GM12892 (cell line): ENCODE measurements around the gene SV2B.

Source experiments
- DNase-seq: peaks from one replicate; pipeline ENCODE4 v3.0.0; 2011; ENCODE audit not compliant: insufficient read length
- FAIRE-seq: peaks from 2 replicates; lab custom pipeline; 2011; peaks lifted over from hg19 to GRCh38; lab: Jason Lieb, UNC
- POLR2A ChIP-seq: IDR thresholded peaks from 2 replicates; pipeline ENCODE4 v1.6.1; 2011; ENCODE audit warnings: low read depth, low read length, control low read depth
- POLR2AphosphoS5 ChIP-seq: IDR thresholded peaks from 2 replicates; pipeline ENCODE4 v1.6.1; 2011; ENCODE audit warnings: low read depth, low read length, control low read depth
- TAF1 ChIP-seq: IDR thresholded peaks from 2 replicates; pipeline ENCODE4 v1.6.1; 2011; ENCODE audit warnings: low read depth, mild to moderate bottlenecking, control low read depth, low read length, borderline replicate concordance

SV2B gene

DNA sequence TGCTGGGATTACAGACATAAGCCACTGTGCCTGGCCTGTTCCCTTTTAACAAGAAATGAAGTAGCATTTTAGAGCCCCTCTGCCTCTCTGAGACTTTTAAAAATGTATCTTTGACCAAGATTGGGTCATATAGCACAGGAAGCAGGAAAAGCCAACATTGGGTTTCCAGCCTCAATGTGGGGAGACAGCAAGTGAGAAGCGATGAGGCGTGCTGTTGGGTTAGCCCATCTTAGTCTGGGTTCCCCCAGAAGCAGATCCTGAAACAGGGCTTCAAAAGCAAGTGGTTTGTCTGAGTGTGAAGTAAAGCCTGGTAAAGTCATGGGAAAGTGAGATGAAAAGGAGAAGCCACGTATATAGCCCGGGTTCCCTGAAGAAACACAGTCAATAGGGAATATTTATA, 48.2 kb downstream of the SV2B start:
- no peak for TF ChIP-seq POLR2AphosphoS5
- no peak for TF ChIP-seq POLR2A
- TF ChIP-seq TAF1, result no peak
- no peak for DNase-seq
- no peak for FAIRE-seq

DNA sequence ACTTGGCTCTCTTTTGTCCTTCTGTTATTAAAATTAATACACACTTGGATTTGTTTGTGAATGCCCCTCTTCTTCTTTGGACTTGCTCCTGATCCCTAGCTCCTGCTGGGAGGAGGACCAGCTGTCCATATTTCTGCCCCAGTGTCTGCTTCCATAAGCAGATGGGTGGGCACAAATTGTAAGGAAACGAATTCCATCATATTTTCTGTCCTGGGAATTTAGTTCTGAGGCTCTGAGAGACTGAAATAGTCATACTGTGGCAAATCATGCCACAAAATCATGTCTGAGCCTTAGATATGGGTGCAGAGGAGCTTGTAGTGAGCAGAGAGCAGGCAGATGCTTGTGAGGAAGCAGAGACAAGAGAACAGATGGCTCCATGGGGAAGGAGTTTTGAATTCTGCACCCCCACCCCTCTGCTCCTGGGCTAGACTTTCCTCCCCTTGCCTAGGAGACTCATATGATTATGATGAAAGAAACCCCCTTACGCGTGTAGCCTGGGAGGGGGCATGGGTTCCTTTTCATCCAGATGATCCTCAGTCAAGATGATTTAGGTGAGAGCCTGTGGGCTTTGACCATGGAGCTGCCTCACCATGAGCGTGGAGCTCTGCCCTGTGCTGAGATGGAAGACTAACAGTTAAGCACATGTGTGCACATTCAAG, 50.6 kb downstream of the SV2B start:
- FAIRE-seq (no peak), DNase-seq (no peak)
- TF ChIP-seq POLR2A, result no peak
- TF ChIP-seq TAF1, result no peak
- TF ChIP-seq POLR2AphosphoS5, result no peak

DNA sequence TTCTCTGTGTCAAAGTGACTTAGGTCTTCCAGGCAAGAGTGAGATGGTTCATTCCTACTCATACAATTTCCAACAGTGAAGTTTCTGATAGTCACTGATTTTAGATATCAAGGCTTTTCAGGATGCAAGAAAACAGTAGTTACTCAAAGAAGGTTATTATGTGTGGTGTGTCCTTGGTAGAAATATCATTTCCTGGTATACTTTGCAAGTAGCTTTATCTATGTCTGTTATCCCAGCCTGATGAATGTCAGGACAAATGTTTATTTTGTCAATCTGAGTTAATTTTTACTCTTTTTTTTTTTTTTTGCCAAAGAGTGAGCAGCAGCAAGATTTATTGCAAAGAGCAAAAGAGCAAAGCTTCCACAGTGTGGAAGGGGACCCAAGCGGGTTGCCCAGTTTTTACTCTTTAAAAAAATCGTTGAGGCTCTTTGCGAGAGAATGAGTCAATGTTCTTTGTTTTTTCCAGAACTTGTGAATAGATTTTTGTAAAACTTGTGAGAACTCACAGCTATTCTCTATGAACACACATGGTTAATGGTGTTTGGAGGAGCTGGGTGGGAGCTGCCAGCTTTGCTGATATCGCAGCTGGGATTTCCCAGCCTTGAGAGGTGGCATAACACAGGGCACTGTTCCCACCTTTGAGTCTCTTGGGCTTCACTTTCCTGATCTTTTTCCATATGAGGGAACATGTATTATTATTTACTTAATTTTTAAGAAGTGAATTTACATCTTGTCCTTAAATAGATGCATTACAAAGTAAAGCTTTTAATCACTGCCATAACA, 51.9 kb downstream of the SV2B start:
- FAIRE-seq (no peak), DNase-seq (no peak)
- no peak for TF ChIP-seq TAF1
- TF ChIP-seq POLR2A, result no peak
- TF ChIP-seq POLR2AphosphoS5, result no peak

DNA sequence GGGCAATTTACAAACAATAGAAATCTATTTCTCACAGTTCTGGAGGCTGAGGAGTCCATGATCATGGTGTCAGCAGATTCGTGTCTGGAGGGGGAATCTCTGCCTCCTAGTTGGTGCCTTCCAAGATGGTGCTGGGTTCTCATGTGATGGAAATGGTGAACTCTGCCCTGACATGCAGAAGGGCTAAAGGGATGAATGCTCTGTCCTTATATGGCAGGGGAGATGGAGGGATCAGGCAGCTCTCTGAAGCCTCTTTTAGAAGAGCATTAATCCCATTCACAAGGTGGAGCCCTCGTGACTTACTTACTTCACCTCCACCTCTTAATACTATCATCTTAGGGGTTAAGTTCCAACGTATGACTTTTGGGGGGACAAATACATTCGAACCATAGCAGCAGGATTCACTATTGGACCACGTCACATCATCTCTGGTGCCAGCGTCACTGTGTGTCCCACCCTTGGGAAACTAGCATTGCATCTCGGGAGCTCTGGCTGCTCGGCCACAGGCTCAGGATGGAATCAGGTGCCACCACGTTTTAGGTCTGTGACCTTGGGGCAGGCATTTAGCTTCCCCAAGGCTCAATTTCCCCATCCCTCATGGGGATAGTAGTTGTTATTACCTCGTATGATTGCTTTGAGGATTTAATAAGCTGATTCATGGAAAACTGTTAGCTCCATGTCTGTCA, 53.0 kb downstream of the SV2B start:
- TF ChIP-seq POLR2AphosphoS5, result no peak
- no peak for TF ChIP-seq POLR2A
- no peak for TF ChIP-seq TAF1
- DNase-seq (no peak), FAIRE-seq (no peak)

DNA sequence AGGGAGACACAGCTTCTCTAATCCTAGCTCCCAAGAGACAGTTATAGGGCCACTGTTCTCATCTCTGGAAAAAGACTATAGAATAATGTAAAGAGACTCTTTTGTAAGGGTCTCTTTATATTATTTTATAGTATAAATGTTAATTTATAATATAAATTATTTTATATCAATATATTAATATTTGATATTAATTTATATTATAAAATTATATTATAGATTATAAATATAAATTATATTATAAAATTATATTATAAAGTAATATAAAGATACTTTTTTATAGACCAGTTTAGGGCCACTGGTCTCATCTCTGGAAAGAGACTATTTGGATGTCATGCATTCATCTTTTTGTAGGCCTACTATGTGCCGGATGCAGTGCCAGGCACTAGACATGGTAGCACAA, 53.9 kb downstream of the SV2B start:
- TF ChIP-seq POLR2A (no peak), TAF1 (no peak), POLR2AphosphoS5 (no peak)
- no peak for FAIRE-seq
- DNase-seq, result no peak

DNA sequence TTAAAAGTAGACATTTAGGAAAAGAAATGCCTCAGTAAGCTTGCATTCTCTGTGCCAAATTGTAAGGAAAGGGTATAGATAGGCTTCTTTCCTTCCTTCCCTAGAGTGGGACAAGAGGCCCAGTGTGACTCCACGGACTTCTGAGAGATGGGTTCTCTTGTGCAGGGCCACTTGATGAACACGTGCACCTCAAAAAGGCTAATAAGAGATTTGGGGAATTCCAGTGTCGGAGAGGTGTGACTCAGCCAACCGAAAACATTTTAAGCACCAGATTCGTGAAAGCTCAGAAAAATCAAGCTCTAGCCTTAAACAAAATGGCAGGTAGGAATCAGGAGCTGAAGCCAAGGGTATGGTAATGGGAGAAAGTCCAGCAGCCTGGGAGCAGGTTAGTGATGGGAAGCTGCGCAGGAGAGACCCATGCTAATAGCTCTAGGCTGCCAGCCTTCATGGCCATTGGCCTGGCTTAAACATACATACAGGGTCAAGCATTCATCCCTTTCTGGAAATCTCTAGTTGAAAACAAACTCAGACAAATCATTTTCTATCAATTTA, 56.2 kb downstream of the SV2B start:
- TF ChIP-seq POLR2A (no peak), TAF1 (no peak), POLR2AphosphoS5 (no peak)
- peak; percentile 72 for FAIRE-seq
- DNase-seq, result no peak

DNA sequence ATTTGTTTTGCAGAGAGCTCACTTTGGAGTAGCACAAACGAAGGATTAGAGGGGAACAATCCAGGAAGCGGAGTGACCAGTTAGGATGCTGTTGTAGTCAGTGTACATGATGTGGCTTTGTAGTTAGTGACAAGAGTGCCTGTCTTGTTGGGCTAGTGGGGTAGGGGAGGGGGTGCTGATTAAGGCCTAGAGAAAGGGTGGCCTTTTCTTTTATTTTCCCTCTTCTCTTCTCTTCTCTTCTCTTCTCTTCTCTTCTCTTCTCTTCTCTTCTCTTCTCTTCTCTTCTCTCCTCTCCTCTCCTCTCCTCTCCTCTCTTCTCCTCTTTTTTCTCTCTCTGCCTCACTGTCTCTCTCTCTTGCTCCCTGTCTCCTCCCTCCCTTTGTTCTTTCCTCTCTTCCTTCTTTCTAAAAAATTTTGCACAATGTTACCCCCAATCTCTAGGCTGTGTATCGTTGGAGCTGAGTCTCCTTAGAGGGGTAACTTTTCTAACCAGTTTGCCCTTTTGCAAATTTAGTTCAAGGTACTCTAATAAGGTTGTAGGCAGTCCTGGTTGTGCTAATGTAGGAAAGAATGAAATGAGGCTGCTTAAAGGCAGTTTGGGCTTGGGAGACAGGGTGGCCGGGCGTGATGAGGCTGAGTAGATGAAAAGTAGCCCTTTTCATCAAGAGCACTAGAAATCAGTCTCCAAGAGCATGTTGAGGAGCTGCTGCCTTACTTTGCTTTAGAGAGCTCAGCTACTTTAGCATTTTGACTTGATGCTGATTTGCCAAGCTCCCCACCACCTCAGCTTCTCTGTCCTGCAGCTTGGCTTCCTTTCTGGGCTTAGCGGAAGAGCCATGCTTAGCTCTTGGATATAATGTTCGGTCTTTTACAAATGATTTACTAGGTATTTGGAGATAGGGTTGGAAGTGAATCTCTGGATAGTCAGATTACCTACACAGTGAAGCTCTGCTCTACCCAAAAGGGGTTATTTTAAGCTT, 58.6 kb downstream of the SV2B start:
- no peak for DNase-seq
- FAIRE-seq, result no peak
- TF ChIP-seq POLR2AphosphoS5 (no peak), POLR2A (no peak), TAF1 (no peak)

DNA sequence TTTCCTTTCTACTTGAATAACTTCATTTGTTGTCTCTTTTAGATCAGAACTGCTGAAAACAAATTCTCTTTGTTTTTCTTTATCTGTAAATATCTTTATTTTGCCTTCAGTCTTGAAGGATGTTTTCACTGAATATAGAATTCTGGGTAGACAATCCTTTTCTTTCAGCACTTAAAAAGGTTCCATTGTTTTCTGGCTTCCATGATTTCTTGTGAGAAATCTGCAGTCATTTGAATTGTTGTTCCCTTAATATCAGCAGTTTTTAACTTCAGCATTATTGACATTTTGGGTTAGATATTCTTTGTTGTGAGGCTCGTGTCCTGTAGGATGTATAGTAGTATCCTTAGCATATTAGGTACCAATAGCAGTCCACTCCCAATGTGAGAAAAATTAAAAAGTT, 65.8 kb downstream of the SV2B start:
- FAIRE-seq, result no peak
- DNase-seq, result no peak
- TF ChIP-seq POLR2AphosphoS5 (no peak), TAF1 (no peak), POLR2A (no peak)

DNA sequence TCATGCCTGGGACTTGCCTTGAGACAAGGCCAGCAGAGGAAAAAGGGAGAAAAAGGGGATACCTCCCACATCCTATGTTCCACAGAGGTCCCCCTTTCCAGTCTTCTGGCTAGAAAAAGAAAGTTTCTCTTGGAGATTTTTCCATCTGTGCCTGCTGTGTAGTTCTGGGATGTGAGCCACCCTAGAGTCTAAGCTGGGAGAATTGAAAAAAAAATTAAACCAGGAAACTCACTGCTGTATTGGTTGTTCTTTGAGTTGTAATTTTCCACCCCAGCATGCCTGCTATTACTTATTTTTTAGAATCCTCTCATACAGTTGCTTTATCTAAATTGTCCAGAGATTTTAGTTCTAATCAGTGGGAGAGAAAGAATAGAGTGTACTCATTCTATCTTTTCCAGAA, 68.4 kb downstream of the SV2B start:
- TF ChIP-seq POLR2A, result no peak
- TF ChIP-seq TAF1, result no peak
- TF ChIP-seq POLR2AphosphoS5, result no peak
- no peak for FAIRE-seq
- DNase-seq, result no peak

DNA sequence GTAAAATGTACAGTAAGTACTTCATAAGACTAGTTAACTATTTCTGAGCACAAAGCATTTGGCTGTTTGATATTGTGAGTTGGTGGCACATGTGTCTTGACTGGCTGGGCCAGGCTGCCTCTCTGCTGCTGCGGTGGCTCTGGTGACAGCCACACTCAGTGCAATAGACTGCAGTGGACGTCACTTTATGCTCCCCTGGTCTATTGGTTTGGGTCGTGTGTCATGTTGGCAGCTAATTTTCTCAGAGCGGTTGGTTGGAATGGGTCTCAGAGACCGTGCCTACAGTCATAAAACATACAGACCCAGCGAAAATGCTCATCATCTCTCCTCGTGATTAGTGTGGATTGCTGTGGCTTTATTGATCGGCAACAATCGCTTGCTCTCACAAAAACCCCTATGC, 71.3 kb downstream of the SV2B start:
- no peak for FAIRE-seq
- DNase-seq, result no peak
- TF ChIP-seq POLR2A, result no peak
- TF ChIP-seq TAF1, result no peak
